GM12878 (cell line): Measurements from ENCODE around the gene TTLL13. TPM values are rescaled to one million over a fixed set of nuclear protein-coding genes. Genes with fewer than 3 reads are reported as not detected.

Source experiments
- ATAC-seq: fragments of 200-7000 bp; cut with Tn5 transposase; 3 replicates; pipeline ENCODE4 v1.9.1; 2020; ENCODE audit warnings: mild to moderate bottlenecking, moderate library complexity
- BruUV-seq: library from RNA; stranded (reverse); fragments of 400-500 nt; replicated peaks from 2 replicates; lab custom pipeline; 2021; lab: Mats Ljungman, UMichigan
- CTCF ChIA-PET: fragments of 300-600 bp; sonication (Branson Sonifier 250); formaldehyde crosslinking; extraction: SDS; loops from one replicate; lab custom pipeline; 2021; ENCODE audit warnings: inconsistent platforms; lab: Yijun Ruan, JAX
- POLR2A ChIA-PET: fragments of 350-600 bp; formaldehyde crosslinking; extraction: SDS; loops from one replicate; lab custom pipeline; 2021; ENCODE audit warnings: inconsistent platforms; lab: Charles Lee
- RAD21 ChIA-PET: fragments of 300-600 bp; sonication (Branson Sonifier 250); formaldehyde crosslinking; loops from one replicate; lab custom pipeline; 2023; ENCODE audit warnings: antibody characterized with exemption; ENCODE audit not compliant: unreplicated experiment; lab: Charles Lee
- SMC1A ChIA-PET: fragments of 300-600 bp; sonication (Branson Sonifier 250); formaldehyde crosslinking; loops from one replicate; lab custom pipeline; 2023; ENCODE audit not compliant: unreplicated experiment, uncharacterized antibody; lab: Charles Lee
- DNase-seq: peaks from one replicate; pipeline ENCODE4 v3.0.0-alpha.2; 2011; ENCODE audit warnings: low read depth, low spot score
- FAIRE-seq: peaks from 3 replicates; lab custom pipeline; 2011; peaks lifted over from hg19 to GRCh38; lab: Jason Lieb, UNC
- H2AFZ ChIP-seq: 2 replicates; pipeline ENCODE4 v1.6.0; 2011; ENCODE audit warnings: low read depth, low read length, control low read depth; ENCODE audit not compliant: control insufficient read depth
- H3K27ac ChIP-seq: 2 replicates; pipeline ENCODE4 v1.5.1; 2011; ENCODE audit warnings: control low read depth; ENCODE audit not compliant: control insufficient read depth, insufficient read depth
- H3K27me3 ChIP-seq, 2 experiments: replicated peaks in 1 of 2; 2 replicates each; pipeline versions ENCODE4 v1.6.0 to v1.6.1; 2011; ENCODE audit warnings: low read length in 1 of 2; ENCODE audit not compliant: control insufficient read depth in 2 of 2, insufficient read depth in 2 of 2
- H3K36me3 ChIP-seq, 2 experiments: 2 replicates each; pipeline ENCODE4 v1.5.1; 2011; ENCODE audit warnings: low read length in 1 of 2; ENCODE audit not compliant: control insufficient read depth in 2 of 2, insufficient read depth in 2 of 2
- H3K4me1 ChIP-seq: 2 replicates; pipeline ENCODE4 v1.6.1; 2011; ENCODE audit warnings: mild to moderate bottlenecking, low read length, moderate library complexity, mixed read lengths; ENCODE audit not compliant: control insufficient read depth, insufficient read depth
- H3K4me2 ChIP-seq: 2 replicates; pipeline ENCODE4 v1.6.0; 2011; ENCODE audit warnings: control low read depth; ENCODE audit not compliant: control insufficient read depth, insufficient read depth
- H3K4me3 ChIP-seq: fragments of 200-600 bp; sonication (generic); 2 replicates; pipeline ENCODE4 v1.5.1; 2016
- H3K79me2 ChIP-seq: 2 replicates; pipeline ENCODE4 v1.6.0; 2011; ENCODE audit warnings: low read length; ENCODE audit not compliant: control insufficient read depth, insufficient read depth
- H3K9ac ChIP-seq: 2 replicates; pipeline ENCODE4 v1.8.0; 2011; ENCODE audit warnings: low read length, control low read depth, mixed read lengths; ENCODE audit not compliant: control insufficient read depth, insufficient read depth
- H3K9me3 ChIP-seq: replicated peaks from 3 replicates; pipeline ENCODE4 v1.5.1; 2011; ENCODE audit warnings: mild to moderate bottlenecking, low read length; ENCODE audit not compliant: control insufficient read depth, insufficient read depth
- H4K20me1 ChIP-seq: 2 replicates; pipeline ENCODE4 v1.6.0; 2011; ENCODE audit not compliant: control insufficient read depth, insufficient read depth
- BACH1 ChIP-seq: fragments of 450-650 bp; IDR thresholded peaks from 2 replicates; pipeline ENCODE4 v1.6.1; 2017; ENCODE audit warnings: mild to moderate bottlenecking, borderline replicate concordance
- BCL11A ChIP-seq: IDR thresholded peaks from 2 replicates; pipeline ENCODE4 v1.6.1; 2011; ENCODE audit warnings: low read depth, low read length
- IKZF2 ChIP-seq, 2 experiments: fragments of 450-650 bp; IDR thresholded peaks; 2 replicates each; pipeline ENCODE4 v1.6.1; 2017; ENCODE audit warnings: mild to moderate bottlenecking in 2 of 2, moderate library complexity in 2 of 2
- MTA3 ChIP-seq: IDR thresholded peaks from 2 replicates; pipeline ENCODE4 v1.6.1; 2012; ENCODE audit warnings: low read length, inconsistent platforms, borderline replicate concordance
- RAD51 ChIP-seq: fragments of 450-650 bp; IDR thresholded peaks from 2 replicates; pipeline ENCODE4 v1.6.1; 2016; ENCODE audit warnings: moderate library complexity, mild to moderate bottlenecking, inconsistent platforms
- RUNX3 ChIP-seq: IDR thresholded peaks from 2 replicates; pipeline ENCODE4 v1.6.1; 2012; ENCODE audit warnings: low read length, inconsistent platforms
- SMC3 ChIP-seq: IDR thresholded peaks from 2 replicates; pipeline ENCODE4 v1.6.1; 2011; ENCODE audit warnings: low read length, improper control_type of control experiment, borderline replicate concordance
- SREBF1 ChIP-seq: IDR thresholded peaks from 2 replicates; pipeline ENCODE4 v1.6.1; 2012; ENCODE audit warnings: mild to moderate bottlenecking, low read length
- TAF1 ChIP-seq: IDR thresholded peaks from 2 replicates; pipeline ENCODE4 v1.6.1; 2011; ENCODE audit warnings: mild to moderate bottlenecking, low read depth, low read length, borderline replicate concordance
- TARDBP ChIP-seq: IDR thresholded peaks from 2 replicates; pipeline ENCODE4 v1.6.1; 2016; ENCODE audit warnings: borderline replicate concordance
- TCF12 ChIP-seq: IDR thresholded peaks from 2 replicates; pipeline ENCODE4 v1.6.1; 2011; ENCODE audit warnings: low read depth, mild to moderate bottlenecking, low read length
- TCF7 ChIP-seq: IDR thresholded peaks from 2 replicates; pipeline ENCODE4 v1.6.1; 2014; ENCODE audit warnings: antibody characterized with exemption, borderline replicate concordance
- ZNF384 ChIP-seq: IDR thresholded peaks from 2 replicates; pipeline ENCODE4 v1.6.1; 2012; ENCODE audit warnings: low read depth, mild to moderate bottlenecking, low read length, improper control_type of control experiment, borderline replicate concordance
- in situ Hi-C: fragments of 300-500 bp; cut with MboI; formaldehyde crosslinking; loops from 9 replicates; pipeline ENCODE4 v1.14.3; 2018; ENCODE audit warnings: mixed read lengths
- intact Hi-C: fragments of 100-400 bp; cut with micrococcal nuclease; formaldehyde crosslinking; loops from one replicate; pipeline ENCODE4 v1.14.2; 2022; ENCODE audit not compliant: unreplicated experiment
- polyA plus RNA-seq, 11 experiments: library from polyadenylated mRNA; depleted of rRNA in 4 of 11; unstranded in 6 of 11; stranded (reverse) in 5 of 11; fragments of >200 nt; fragmentation: Nextera tagmentation in 4 of 11; fragmentation: Illumina TruSeq in 1 of 11; extraction: Ambion mirVana in 4 of 11; extraction: Trizol in 1 of 11; gene quantifications; 1 replicate in 1 of 11; 2 replicates in 10 of 11; pipeline versions ENCODE4 v1.2.1 to v1.2.3, GENCODE V29; 2011 to 2016; ENCODE audit warnings: inconsistent platforms in 2 of 11, missing spikeins in 2 of 11, low read depth in 1 of 11
- total RNA-seq, 4 experiments: library from RNA; depleted of rRNA in 3 of 4; stranded (reverse); fragments of >200 nt in 3 of 4; fragmentation: Illumina TruSeq in 1 of 4; extraction: Trizol in 1 of 4; gene quantifications; 2 replicates each; pipeline versions ENCODE4 v1.2.1 to v1.2.3, GENCODE V29; 2013 to 2021
- TF ChIP-seq, protein P1 (sequence below): fragments of 150-350 bp; IDR thresholded peaks from 2 replicates; pipeline ENCODE4 v1.6.1; 2016; ENCODE audit warnings: low read depth, low read length
- TF ChIP-seq, protein P2 (sequence below): IDR thresholded peaks from 2 replicates; pipeline ENCODE4 v1.6.1; 2012; ENCODE audit warnings: low read depth, low read length, improper control_type of control experiment
- TF ChIP-seq, protein P3 (sequence below): fragments of 450-650 bp; IDR thresholded peaks from 2 replicates; pipeline ENCODE4 v1.6.1; 2017; ENCODE audit warnings: low read depth, mild to moderate bottlenecking, moderate library complexity
- TF ChIP-seq, protein P4 (sequence below): fragments of 450-650 bp; IDR thresholded peaks from 2 replicates; pipeline ENCODE4 v1.6.1; 2016; ENCODE audit warnings: mild to moderate bottlenecking

The TTLL13 gene
- total and polyA plus RNA-seq, 10 of the 15 experiments (the other 5 are each of a cell fraction or from before 2014, with no cell fraction given), result 0.03 to 0.32 (median 0.13) TPM; not detected in 1

DNA sequence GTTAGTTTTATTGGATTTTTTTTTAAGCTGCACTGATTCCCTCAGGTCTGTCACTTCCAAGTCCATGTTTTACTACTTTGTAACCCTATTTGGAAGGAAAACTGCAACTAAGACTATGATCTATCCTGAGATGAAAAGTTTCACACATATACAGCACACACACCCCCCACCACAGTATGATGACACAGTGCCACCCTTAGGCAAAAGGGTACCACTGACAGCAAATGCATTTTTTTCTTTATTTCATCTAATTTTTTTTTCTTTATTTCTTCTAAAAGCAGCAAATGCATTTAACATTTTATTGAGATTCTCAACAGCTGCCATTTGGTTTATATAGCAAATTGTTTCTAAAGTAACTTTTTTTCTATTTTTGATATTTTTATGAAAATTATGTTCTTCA lies 37.3 kb downstream of the TTLL13 start:
- Histone ChIP-seq H2AFZ (no peak overlapping the region), H3K27me3 (no peaks in the 10 kb centered on the region), H4K20me1 (no peaks in the 10 kb centered on the region), H3K27ac (no peak overlapping the region), H3K36me3 (no peaks in the 10 kb centered on the region), H3K9me3 (no peaks in the 10 kb centered on the region), H3K4me1 (no peaks in the 10 kb centered on the region), H3K4me2 (no peak overlapping the region), H3K4me3 (no peak overlapping the region), H3K9ac (no peak overlapping the region), H3K79me2 (no peaks in the 10 kb centered on the region)
- ATAC-seq, result peak; percentile 92
- DNase-seq, result no peak
- SMC1A ChIA-PET, result interaction anchor here (0.6 to 2.9 kb wide), 12 partner anchors 13 to 187 kb away, joined by 3 to 18 read pairs (median 3); no protein-coding TSS in a partner anchor
- in situ Hi-C loops (loop anchor here (5.0 kb wide), 1 partner anchor 124 kb away; no protein-coding TSS in a partner anchor), intact Hi-C loops (loop anchor here (5.0 kb wide), 2 partner anchors 54 to 144 kb away; partner anchors contain the start of genes CIB1 and GDPGP1)
- CTCF ChIA-PET, result interaction anchor here (0.5 to 5.3 kb wide), 28 partner anchors 9 to 646 kb away, joined by 3 to 27 read pairs (median 4); partner anchors contain the start of genes CIB1, GDPGP1 and NGRN
- BruUV-seq, result no TSS peak
- POLR2A ChIA-PET, result interaction anchor here (0.7 to 1.1 kb wide), 5 partner anchors 16 to 399 kb away, joined by 3 to 4 read pairs (median 3); partner anchors contain the start of gene CIB1
- RAD21 ChIA-PET, result interaction anchor here (0.6 to 2.4 kb wide), 8 partner anchors 16 to 412 kb away, joined by 3 to 7 read pairs (median 4); no protein-coding TSS in a partner anchor
- peak; percentile 47 for FAIRE-seq
- no peak for TF ChIP-seq RAD51
- no peak for TF ChIP-seq MTA3
- no peak for TF ChIP-seq BCL11A
- TF ChIP-seq, protein P1, sequence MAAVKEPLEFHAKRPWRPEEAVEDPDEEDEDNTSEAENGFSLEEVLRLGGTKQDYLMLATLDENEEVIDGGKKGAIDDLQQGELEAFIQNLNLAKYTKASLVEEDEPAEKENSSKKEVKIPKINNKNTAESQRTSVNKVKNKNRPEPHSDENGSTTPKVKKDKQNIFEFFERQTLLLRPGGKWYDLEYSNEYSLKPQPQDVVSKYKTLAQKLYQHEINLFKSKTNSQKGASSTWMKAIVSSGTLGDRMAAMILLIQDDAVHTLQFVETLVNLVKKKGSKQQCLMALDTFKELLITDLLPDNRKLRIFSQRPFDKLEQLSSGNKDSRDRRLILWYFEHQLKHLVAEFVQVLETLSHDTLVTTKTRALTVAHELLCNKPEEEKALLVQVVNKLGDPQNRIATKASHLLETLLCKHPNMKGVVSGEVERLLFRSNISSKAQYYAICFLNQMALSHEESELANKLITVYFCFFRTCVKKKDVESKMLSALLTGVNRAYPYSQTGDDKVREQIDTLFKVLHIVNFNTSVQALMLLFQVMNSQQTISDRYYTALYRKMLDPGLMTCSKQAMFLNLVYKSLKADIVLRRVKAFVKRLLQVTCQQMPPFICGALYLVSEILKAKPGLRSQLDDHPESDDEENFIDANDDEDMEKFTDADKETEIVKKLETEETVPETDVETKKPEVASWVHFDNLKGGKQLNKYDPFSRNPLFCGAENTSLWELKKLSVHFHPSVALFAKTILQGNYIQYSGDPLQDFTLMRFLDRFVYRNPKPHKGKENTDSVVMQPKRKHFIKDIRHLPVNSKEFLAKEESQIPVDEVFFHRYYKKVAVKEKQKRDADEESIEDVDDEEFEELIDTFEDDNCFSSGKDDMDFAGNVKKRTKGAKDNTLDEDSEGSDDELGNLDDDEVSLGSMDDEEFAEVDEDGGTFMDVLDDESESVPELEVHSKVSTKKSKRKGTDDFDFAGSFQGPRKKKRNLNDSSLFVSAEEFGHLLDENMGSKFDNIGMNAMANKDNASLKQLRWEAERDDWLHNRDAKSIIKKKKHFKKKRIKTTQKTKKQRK, result no peak
- TF ChIP-seq, protein P2, sequence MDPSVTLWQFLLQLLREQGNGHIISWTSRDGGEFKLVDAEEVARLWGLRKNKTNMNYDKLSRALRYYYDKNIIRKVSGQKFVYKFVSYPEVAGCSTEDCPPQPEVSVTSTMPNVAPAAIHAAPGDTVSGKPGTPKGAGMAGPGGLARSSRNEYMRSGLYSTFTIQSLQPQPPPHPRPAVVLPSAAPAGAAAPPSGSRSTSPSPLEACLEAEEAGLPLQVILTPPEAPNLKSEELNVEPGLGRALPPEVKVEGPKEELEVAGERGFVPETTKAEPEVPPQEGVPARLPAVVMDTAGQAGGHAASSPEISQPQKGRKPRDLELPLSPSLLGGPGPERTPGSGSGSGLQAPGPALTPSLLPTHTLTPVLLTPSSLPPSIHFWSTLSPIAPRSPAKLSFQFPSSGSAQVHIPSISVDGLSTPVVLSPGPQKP, result no peak
- no peak for TF ChIP-seq TARDBP
- TF ChIP-seq TCF12, result no peak
- TF ChIP-seq, protein P3, sequence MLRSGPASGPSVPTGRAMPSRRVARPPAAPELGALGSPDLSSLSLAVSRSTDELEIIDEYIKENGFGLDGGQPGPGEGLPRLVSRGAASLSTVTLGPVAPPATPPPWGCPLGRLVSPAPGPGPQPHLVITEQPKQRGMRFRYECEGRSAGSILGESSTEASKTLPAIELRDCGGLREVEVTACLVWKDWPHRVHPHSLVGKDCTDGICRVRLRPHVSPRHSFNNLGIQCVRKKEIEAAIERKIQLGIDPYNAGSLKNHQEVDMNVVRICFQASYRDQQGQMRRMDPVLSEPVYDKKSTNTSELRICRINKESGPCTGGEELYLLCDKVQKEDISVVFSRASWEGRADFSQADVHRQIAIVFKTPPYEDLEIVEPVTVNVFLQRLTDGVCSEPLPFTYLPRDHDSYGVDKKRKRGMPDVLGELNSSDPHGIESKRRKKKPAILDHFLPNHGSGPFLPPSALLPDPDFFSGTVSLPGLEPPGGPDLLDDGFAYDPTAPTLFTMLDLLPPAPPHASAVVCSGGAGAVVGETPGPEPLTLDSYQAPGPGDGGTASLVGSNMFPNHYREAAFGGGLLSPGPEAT, result no peak
- TF ChIP-seq TCF7, result no peak
- no peak for TF ChIP-seq BACH1
- TF ChIP-seq, protein P4, sequence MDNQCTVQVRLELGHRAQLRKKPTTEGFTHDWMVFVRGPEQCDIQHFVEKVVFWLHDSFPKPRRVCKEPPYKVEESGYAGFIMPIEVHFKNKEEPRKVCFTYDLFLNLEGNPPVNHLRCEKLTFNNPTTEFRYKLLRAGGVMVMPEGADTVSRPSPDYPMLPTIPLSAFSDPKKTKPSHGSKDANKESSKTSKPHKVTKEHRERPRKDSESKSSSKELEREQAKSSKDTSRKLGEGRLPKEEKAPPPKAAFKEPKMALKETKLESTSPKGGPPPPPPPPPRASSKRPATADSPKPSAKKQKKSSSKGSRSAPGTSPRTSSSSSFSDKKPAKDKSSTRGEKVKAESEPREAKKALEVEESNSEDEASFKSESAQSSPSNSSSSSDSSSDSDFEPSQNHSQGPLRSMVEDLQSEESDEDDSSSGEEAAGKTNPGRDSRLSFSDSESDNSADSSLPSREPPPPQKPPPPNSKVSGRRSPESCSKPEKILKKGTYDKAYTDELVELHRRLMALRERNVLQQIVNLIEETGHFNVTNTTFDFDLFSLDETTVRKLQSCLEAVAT, result no peak
- TF ChIP-seq ZNF384, result peak; percentile 74
- TF ChIP-seq SREBF1, result no peak
- TF ChIP-seq SMC3, result peak; percentile 76; the same call in 1 of the 2 replicates
- 0 out of 2 replicates have a peak, but pooled peaks have one; percentile 17 for TF ChIP-seq RUNX3
- TF ChIP-seq TAF1, result no peak
- no peak for TF ChIP-seq IKZF2 (IDR thresholded peaks at IDR 0.05)
